Mesendoderm (in vitro differentiated cells): ENCODE measurements around the gene STK10.
A peak's percentile ranks its signal among the peaks of the same experiment; 100 is the strongest.

Experiments used
- DNase-seq: peaks from one replicate; pipeline ENCODE4 v3.0.0; 2013
- H2AK5ac ChIP-seq: 2 replicates; pipeline ENCODE4 v1.6.1; 2013; ENCODE audit warnings: low read length, inconsistent platforms
- H2BK120ac ChIP-seq: 2 replicates; pipeline ENCODE4 v1.6.1; 2013; ENCODE audit warnings: low read depth, mild to moderate bottlenecking, low read length, moderate library complexity, mixed read lengths
- H2BK15ac ChIP-seq: replicated peaks from 2 replicates; pipeline ENCODE4 v1.6.1; 2013; ENCODE audit warnings: low read depth, mild to moderate bottlenecking, moderate library complexity
- H2BK5ac ChIP-seq: 2 replicates; pipeline ENCODE4 v1.6.1; 2013; ENCODE audit warnings: low read length, inconsistent platforms
- H3K18ac ChIP-seq: 2 replicates; pipeline ENCODE4 v1.6.1; 2013; ENCODE audit warnings: mild to moderate bottlenecking, low read length, mixed read lengths
- H3K23ac ChIP-seq: one replicate; pipeline ENCODE4 v1.6.1; 2013; ENCODE audit warnings: low read length
- H3K27ac ChIP-seq: 2 replicates; pipeline ENCODE4 v1.5.1; 2013; ENCODE audit warnings: low read depth, mild to moderate bottlenecking, inconsistent platforms, low read length, moderate library complexity
- H3K27me3 ChIP-seq: 2 replicates; pipeline ENCODE4 v1.6.1; 2013; ENCODE audit warnings: low read length, control low read depth, mild to moderate bottlenecking, inconsistent platforms; ENCODE audit not compliant: insufficient read depth, poor library complexity
- H3K36me3 ChIP-seq: 2 replicates; pipeline ENCODE4 v1.6.1; 2013; ENCODE audit warnings: low read length, inconsistent platforms; ENCODE audit not compliant: control insufficient read depth, insufficient read depth
- H3K4ac ChIP-seq: one replicate; pipeline ENCODE4 v1.6.1; 2013; ENCODE audit warnings: low read depth, mild to moderate bottlenecking, low read length, moderate library complexity
- H3K4me1 ChIP-seq: 2 replicates; pipeline ENCODE4 v1.6.1; 2013; ENCODE audit warnings: low read depth, low read length, inconsistent platforms; ENCODE audit not compliant: control insufficient read depth
- H3K4me2 ChIP-seq: 2 replicates; pipeline ENCODE4 v1.6.1; 2013; ENCODE audit warnings: low read length
- H3K4me3 ChIP-seq: 2 replicates; pipeline ENCODE4 v1.5.1; 2013; ENCODE audit warnings: mild to moderate bottlenecking, low read length
- H3K56ac ChIP-seq: one replicate; pipeline ENCODE4 v1.6.1; 2013; ENCODE audit warnings: low read length
- H3K79me1 ChIP-seq: 2 replicates; pipeline ENCODE4 v1.6.1; 2013; ENCODE audit warnings: low read length, inconsistent platforms
- H3K79me2 ChIP-seq: 2 replicates; pipeline ENCODE4 v1.6.1; 2013; ENCODE audit warnings: mild to moderate bottlenecking, low read length; ENCODE audit not compliant: control insufficient read depth, insufficient read depth
- H3K9ac ChIP-seq: 2 replicates; pipeline ENCODE4 v1.6.1; 2013; ENCODE audit warnings: low read length, inconsistent platforms
- H4K5ac ChIP-seq: one replicate; pipeline ENCODE4 v1.6.1; 2013; ENCODE audit warnings: low read length
- H4K8ac ChIP-seq: one replicate; pipeline ENCODE4 v1.6.1; 2013; ENCODE audit warnings: low read depth, mild to moderate bottlenecking, control low read depth, low read length, moderate library complexity
- WGBS: extraction: QIAGEN DNeasy Blood & Tissue Kit; methylation state at CpG from one replicate; pipeline ENCODE4 v1.1.7; 2013; ENCODE audit warnings: low lambda C conversion rate, missing lambda C conversion rate; ENCODE audit not compliant: insufficient coverage; ENCODE audit errors: extremely low coverage; 5-methylcytosine and 5-hydroxymethylcytosine counted together

The STK10 gene

DNA sequence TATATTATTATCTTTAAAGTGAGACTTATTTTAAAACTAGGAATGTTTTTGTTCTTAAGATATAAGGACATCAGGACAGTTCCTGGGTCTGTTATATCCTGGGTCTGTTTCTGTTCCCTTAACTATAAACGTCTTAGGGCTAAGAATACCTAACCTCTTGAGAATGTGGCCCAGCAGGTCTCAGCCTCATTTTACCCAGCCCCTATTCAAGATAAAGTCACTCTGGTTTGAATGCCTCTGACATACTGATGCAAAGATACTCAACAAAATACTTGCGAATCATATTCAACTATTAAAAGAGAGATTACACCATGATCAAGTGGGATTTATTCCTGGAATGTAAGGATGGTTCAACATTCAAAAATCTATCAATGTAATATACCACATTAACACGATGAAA, 51.0 kb downstream of the STK10 start:
- Histone ChIP-seq H2BK120ac (no peak overlapping the region), H3K79me1 (no peaks in the 10 kb centered on the region), H3K27me3 (no peaks in the 10 kb centered on the region), H3K27ac (no peak overlapping the region), H4K5ac (no peak overlapping the region), H3K79me2 (no peaks in the 10 kb centered on the region), H3K23ac (no peak overlapping the region), H3K56ac (no peak overlapping the region), H3K4me3 (no peak overlapping the region), H3K36me3 (no peaks in the 10 kb centered on the region), H4K8ac (no peak overlapping the region), H3K4me2 (no peak overlapping the region), H3K18ac (no peak overlapping the region), H2BK15ac (no peak overlapping the region), H3K4ac (no peak overlapping the region), H3K9ac (no peak overlapping the region), H2AK5ac (no peak overlapping the region), H3K4me1 (no peaks in the 10 kb centered on the region), H2BK5ac (no peak overlapping the region)
- DNase-seq, result no peak
- no CpG with 5 or more reads among the region's 3 CpGs for WGBS

DNA sequence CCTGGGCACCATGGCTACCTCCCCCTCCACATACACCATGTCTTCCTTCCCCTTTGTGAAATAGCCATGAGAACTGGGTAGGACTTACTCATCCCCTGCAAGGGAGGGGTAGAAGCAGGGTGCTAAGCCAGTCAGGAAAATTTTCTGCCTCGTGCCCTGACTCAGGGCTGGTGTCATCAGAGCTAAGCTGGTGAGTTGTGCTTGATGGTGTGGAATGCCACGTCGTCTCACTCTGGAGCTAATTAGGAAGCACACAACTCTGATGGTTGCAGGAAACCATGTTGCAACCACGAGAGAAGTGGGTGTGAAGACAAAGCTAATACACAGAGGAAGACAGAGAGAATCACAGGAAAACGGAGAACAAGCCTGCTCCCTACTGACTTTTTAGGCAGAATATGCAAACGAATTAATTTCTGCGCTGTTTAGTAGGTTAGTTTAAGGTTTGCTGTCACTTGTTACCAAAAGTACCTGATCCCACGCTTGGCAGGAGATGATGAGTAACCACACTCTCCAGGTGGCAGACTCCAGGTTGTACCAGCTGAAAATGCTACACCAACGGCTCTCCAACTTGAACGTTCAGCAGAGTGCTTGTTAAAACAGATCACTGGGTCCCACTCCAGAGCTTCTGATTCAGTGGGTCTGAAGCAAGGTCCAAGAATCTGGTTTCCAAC, 54.5 kb downstream of the STK10 start:
- H2BK5ac ChIP-seq, result no peak overlapping the region
- no peak overlapping the region for H4K5ac ChIP-seq
- WGBS, result no CpG with 5 or more reads among the region's 10 CpGs
- H3K9ac ChIP-seq, result no peak overlapping the region
- no peak overlapping the region for H3K23ac ChIP-seq
- no peaks in the 10 kb centered on the region for H3K36me3 ChIP-seq
- H3K4me1 ChIP-seq, result no peaks in the 10 kb centered on the region
- no peak overlapping the region for H3K56ac ChIP-seq
- H3K27ac ChIP-seq, result no peak overlapping the region
- no peak overlapping the region for H3K4ac ChIP-seq
- no peak overlapping the region for H4K8ac ChIP-seq
- H3K27me3 ChIP-seq, result no peaks in the 10 kb centered on the region
- H3K18ac ChIP-seq, result no peak overlapping the region
- no peak overlapping the region for H2AK5ac ChIP-seq
- no peak overlapping the region for H2BK120ac ChIP-seq
- no peaks in the 10 kb centered on the region for H3K79me2 ChIP-seq
- DNase-seq, result peak; percentile 72
- H3K4me2 ChIP-seq, result no peak overlapping the region
- no peaks in the 10 kb centered on the region for H3K79me1 ChIP-seq
- no peak overlapping the region for H3K4me3 ChIP-seq
- no peak overlapping the region for H2BK15ac ChIP-seq

DNA sequence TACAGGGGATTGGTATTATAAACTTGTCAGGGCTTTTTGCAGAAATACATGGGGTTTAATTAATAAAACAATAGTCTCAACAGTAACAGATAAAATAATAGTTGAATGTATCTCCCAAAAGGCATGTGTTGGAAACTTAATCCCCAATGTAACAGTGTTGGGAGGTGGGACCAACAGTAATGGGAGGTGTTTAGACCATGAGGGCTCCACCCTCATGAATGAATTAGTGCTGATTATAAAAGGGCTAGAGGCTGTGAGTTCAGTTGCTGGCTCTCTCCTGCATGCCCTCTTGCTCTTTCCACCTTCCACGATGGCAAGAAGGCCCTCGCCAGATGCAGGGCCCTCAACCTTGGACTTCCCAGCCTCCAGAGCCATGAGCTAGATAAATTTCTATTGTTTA, 56.3 kb downstream of the STK10 start:
- Histone ChIP-seq H3K23ac (no peak overlapping the region), H3K18ac (no peak overlapping the region), H3K27ac (no peak overlapping the region), H4K8ac (no peak overlapping the region), H3K4me2 (no peak overlapping the region), H3K9ac (no peak overlapping the region), H3K4me3 (no peak overlapping the region), H3K4ac (no peak overlapping the region), H3K79me2 (no peaks in the 10 kb centered on the region), H3K4me1 (no peaks in the 10 kb centered on the region), H4K5ac (no peak overlapping the region), H3K36me3 (no peaks in the 10 kb centered on the region), H2BK5ac (no peak overlapping the region), H3K56ac (no peak overlapping the region), H3K27me3 (no peaks in the 10 kb centered on the region), H2BK15ac (no peak overlapping the region), H3K79me1 (no peaks in the 10 kb centered on the region), H2BK120ac (no peak overlapping the region), H2AK5ac (no peak overlapping the region)
- WGBS, result no CpG with 5 or more reads among the region's 2 CpGs
- no peak for DNase-seq

DNA sequence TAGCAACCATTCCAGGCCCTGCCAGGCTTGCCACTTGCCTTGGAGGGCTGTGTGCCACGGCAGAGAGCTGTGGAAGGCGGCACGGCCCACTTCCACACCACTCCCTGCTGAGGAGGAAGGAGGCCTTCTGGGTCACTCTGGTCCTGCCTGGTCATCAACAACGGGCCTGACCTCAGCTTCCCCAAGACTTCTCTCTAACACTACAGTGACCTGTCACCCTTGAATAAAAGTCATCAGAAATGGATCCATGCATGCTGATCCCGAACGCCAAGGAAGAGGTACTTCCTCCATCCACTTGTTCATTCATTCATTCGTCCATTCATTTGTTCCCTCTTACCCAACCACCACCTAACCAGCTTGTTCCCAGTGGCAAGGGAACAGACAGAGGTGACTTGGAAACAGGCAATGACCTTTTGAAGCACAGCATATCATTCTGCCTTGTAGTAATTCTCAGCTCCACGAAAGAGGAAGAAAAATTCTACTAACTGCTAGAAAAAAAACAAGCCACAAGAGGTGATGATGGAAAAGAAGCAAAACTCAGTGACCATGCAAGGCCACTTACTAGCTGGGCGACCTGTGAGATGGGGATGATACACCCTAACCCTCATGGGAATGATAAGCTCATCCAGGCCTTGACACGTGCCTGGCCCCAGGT, 58.6 kb downstream of the STK10 start:
- Histone ChIP-seq H3K4ac (no peak overlapping the region), H3K79me1 (no peaks in the 10 kb centered on the region), H3K27ac (no peak overlapping the region), H3K4me2 (no peak overlapping the region), H3K9ac (no peak overlapping the region), H4K8ac (no peak overlapping the region), H3K4me1 (no peaks in the 10 kb centered on the region), H4K5ac (no peak overlapping the region), H2BK120ac (no peak overlapping the region), H2BK5ac (no peak overlapping the region), H3K27me3 (no peaks in the 10 kb centered on the region), H3K36me3 (no peaks in the 10 kb centered on the region), H3K18ac (no peak overlapping the region), H2AK5ac (no peak overlapping the region), H2BK15ac (no peak overlapping the region), H3K56ac (no peak overlapping the region), H3K4me3 (no peak overlapping the region), H3K23ac (no peak overlapping the region), H3K79me2 (no peaks in the 10 kb centered on the region)
- no CpG with 5 or more reads among the region's 10 CpGs for WGBS
- no peak for DNase-seq

DNA sequence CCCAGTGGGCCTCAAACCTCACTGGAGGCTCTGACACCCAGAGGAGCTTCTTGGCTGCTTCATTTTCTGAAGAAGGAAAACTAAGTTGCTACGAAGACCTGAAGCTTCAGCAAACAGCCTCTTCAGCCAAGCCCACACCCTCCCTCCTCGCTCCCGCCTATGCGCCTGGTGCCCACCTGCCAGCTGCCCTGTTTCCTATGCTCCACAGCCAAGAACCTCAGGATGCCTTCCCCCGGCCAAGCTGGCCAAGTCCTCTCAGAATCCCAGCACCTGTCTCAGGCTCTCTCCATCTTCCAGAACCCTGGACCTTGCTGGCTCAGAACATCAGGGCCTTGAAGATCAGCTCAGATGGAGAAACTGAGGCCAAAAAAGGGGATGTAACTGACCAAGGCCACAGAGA, 60.4 kb downstream of the STK10 start:
- Histone ChIP-seq H3K56ac (no peak overlapping the region), H3K36me3 (no peaks in the 10 kb centered on the region), H3K27me3 (no peaks in the 10 kb centered on the region), H3K79me2 (no peaks in the 10 kb centered on the region), H3K4ac (no peak overlapping the region), H3K79me1 (no peaks in the 10 kb centered on the region), H3K4me3 (no peak overlapping the region), H2BK15ac (no peak overlapping the region), H3K18ac (no peak overlapping the region), H2BK120ac (no peak overlapping the region), H3K9ac (no peak overlapping the region), H3K4me1 (no peaks in the 10 kb centered on the region), H4K5ac (no peak overlapping the region), H3K4me2 (no peak overlapping the region), H2AK5ac (no peak overlapping the region), H4K8ac (no peak overlapping the region), H3K27ac (no peak overlapping the region), H3K23ac (no peak overlapping the region), H2BK5ac (no peak overlapping the region)
- WGBS, result no CpG with 5 or more reads among the region's 5 CpGs
- DNase-seq, result no peak

DNA sequence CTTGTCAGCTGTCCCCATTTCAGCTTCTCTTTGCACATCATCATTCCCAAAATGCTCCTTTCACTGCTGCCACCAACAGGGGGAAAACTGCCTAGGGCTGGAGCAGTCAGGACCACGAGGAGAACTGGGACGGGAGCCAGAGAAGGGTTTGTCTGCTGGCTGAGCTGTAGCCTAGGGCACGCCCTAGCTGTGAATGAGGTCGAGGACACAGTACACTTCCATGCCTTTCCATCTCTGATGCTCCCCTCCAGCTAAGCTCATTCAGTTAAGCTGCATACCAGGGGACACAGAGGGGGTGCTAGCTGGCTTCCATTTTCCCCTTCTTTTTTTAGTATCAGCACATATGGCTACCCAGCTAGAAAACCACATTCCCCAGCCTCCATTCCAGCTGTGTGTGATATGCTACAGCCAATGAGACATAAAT, 64.7 kb downstream of the STK10 start:
- peak; percentile 72 for DNase-seq
- H3K79me2 ChIP-seq, result no peaks in the 10 kb centered on the region

More for the DNA sequence above, 64.7 kb downstream of the STK10 start:
- no peak overlapping the region for H3K9ac ChIP-seq
- no peak overlapping the region for H3K56ac ChIP-seq
- H3K36me3 ChIP-seq, result no peaks in the 10 kb centered on the region
- no peak overlapping the region for H3K4me2 ChIP-seq
- no peak overlapping the region for H2AK5ac ChIP-seq
- H4K5ac ChIP-seq, result no peak overlapping the region
- no peak overlapping the region for H2BK15ac ChIP-seq
- no peaks in the 10 kb centered on the region for H3K27me3 ChIP-seq
- no peak overlapping the region for H3K27ac ChIP-seq
- H3K18ac ChIP-seq, result no peak overlapping the region
- no peak overlapping the region for H4K8ac ChIP-seq
- no peak overlapping the region for H3K4me3 ChIP-seq
- no peaks in the 10 kb centered on the region for H3K79me1 ChIP-seq
- peaks cover 3% of the 10 kb centered on the region for H3K4me1 ChIP-seq
- no peak overlapping the region for H3K4ac ChIP-seq
- H2BK5ac ChIP-seq, result no peak overlapping the region
- WGBS, result no CpG with 5 or more reads among the region's 4 CpGs
- no peak overlapping the region for H3K23ac ChIP-seq
- no peak overlapping the region for H2BK120ac ChIP-seq
